A673 (cell line): ENCODE measurements around the gene TOMT. TPM values are rescaled to one million over a fixed set of nuclear protein-coding genes. Genes with fewer than 3 reads are reported as not detected.

Experiments
- BruUV-seq: library from RNA; stranded (reverse); fragments of 400-500 nt; replicated peaks from 2 replicates; lab custom pipeline; 2021; lab: Mats Ljungman, UMichigan
- CTCF ChIA-PET: fragments of 300-600 bp; sonication (Branson Sonifier 250); formaldehyde crosslinking; loops from one replicate; lab custom pipeline; 2022; ENCODE audit warnings: antibody characterized with exemption; lab: Charles Lee
- POLR2A ChIA-PET: fragments of 300-600 bp; sonication (Branson Sonifier 250); formaldehyde crosslinking; loops from one replicate; lab custom pipeline; 2022; ENCODE audit warnings: antibody characterized with exemption; ENCODE audit not compliant: low non-redundant PET; lab: Charles Lee
- DNase-seq: peaks from one replicate; pipeline ENCODE4 v3.0.0-alpha.2; 2015; ENCODE audit warnings: low spot score
- H3K27ac ChIP-seq: fragments of 200-600 bp; sonication (generic); 2 replicates; pipeline ENCODE4 v1.5.1; 2016; ENCODE audit warnings: mixed run types, low read depth, mild to moderate bottlenecking, mixed read lengths, antibody characterized with exemption, low read length; ENCODE audit not compliant: poor library complexity, severe bottlenecking
- H3K27me3 ChIP-seq: fragments of 200-600 bp; sonication (generic); replicated peaks from 2 replicates; pipeline ENCODE4 v1.6.1; 2017; ENCODE audit warnings: mixed run types, low read depth, mild to moderate bottlenecking, mixed read lengths, antibody characterized with exemption, low read length; ENCODE audit not compliant: insufficient read depth, poor library complexity
- H3K36me3 ChIP-seq: fragments of 200-600 bp; sonication (generic); 2 replicates; pipeline ENCODE4 v1.6.1; 2016; ENCODE audit warnings: mixed run types, mild to moderate bottlenecking, mixed read lengths, antibody characterized with exemption, low read length; ENCODE audit not compliant: insufficient read depth, poor library complexity, severe bottlenecking
- H3K4me1 ChIP-seq: fragments of 200-600 bp; sonication (generic); 2 replicates; pipeline ENCODE4 v1.6.1; 2017; ENCODE audit warnings: mixed run types, mild to moderate bottlenecking, mixed read lengths, antibody characterized with exemption, low read length; ENCODE audit not compliant: insufficient read depth, poor library complexity, severe bottlenecking
- H3K4me3 ChIP-seq: fragments of 200-600 bp; sonication (generic); 2 replicates; pipeline ENCODE4 v1.5.1; 2016; ENCODE audit warnings: low read depth, mixed run types, mild to moderate bottlenecking, mixed read lengths, low read length; ENCODE audit not compliant: poor library complexity, severe bottlenecking
- H3K9me3 ChIP-seq: fragments of 200-600 bp; sonication (generic); 2 replicates; pipeline ENCODE4 v1.6.1; 2016; ENCODE audit warnings: mixed run types, low read depth, mild to moderate bottlenecking, mixed read lengths, antibody characterized with exemption, low read length; ENCODE audit not compliant: poor library complexity, severe bottlenecking
- EZH2 ChIP-seq: fragments of 200-600 bp; sonication (generic); IDR thresholded peaks from 2 replicates; pipeline ENCODE4 v1.6.1; 2017; ENCODE audit warnings: borderline replicate concordance, low read depth, mild to moderate bottlenecking, mixed read lengths, antibody characterized with exemption, low read length; ENCODE audit not compliant: poor library complexity, severe bottlenecking
- intact Hi-C: fragments of 100-400 bp; cut with micrococcal nuclease; formaldehyde crosslinking; loops from one replicate; pipeline ENCODE4 v1.10.0; 2022; ENCODE audit not compliant: unreplicated experiment
- total RNA-seq: library from RNA; stranded (reverse); gene quantifications from 2 replicates; pipeline ENCODE4 v1.2.3, GENCODE V29; 2021
- TF ChIP-seq, protein P1 (sequence below): fragments of 300-800, 200-600 bp; sonication (generic); conservative IDR thresholded peaks from 2 replicates; pipeline ENCODE4 v1.5.1; 2017; ENCODE audit warnings: low read depth, mild to moderate bottlenecking, antibody characterized with exemption, low read length, moderate library complexity, mixed read lengths

The TOMT gene
- total RNA-seq, 1 experiment from 2014 or later: not detected

DNA sequence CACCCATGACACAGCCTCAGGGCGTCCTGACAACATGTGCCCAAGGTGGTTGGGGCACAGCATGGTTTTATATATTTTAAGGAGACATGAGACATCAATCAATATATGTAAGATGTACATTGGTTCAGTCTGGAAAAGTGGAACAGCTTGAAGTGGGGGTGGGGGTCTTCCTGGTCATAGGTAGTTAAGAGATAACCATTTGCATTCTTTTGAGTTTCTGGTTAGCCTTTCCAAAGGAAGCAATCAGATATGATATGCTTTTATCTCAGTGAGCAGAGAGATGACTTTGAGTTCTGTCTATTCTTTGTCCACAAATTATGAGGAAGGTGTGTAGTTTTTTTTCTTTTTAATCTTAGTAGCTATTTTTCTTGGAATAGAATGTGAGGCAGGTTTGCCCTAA is 16.9 kb downstream of the TOMT start:
- no peak overlapping the region for H3K4me3 ChIP-seq
- no TSS peak for BruUV-seq

DNA sequence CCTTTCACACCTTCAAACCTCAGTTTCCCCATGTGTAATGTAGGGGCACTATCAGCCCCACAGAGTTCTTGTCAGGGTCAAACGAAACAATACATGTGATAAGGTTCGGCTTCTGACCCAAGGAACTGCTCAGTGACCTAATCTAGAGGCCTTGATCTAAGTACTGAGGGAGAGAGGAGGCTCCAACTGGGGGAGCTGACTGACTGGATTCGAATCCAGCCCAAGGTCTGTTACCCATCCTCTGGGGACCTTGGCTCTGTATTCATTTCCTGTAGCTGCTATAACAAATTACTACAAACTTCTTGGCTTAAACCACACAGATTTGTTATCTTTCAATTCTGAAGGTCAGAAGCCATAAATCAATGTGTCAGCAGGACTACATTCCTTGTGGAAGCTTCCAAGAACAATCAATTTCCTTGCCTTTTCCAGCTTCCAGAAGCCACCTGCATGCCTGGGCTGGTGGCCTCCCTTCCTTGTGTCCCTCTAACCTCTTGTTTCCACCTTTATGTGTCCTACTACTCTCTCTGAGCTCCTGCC is 17.5 kb downstream of the TOMT start:
- H3K4me3 ChIP-seq: no peak overlapping the region
- H3K36me3 ChIP-seq: no peaks in the 10 kb centered on the region
- DNase-seq: no peak
- H3K9me3 ChIP-seq: peaks cover 11% of the 10 kb centered on the region
- TF ChIP-seq, protein P1, sequence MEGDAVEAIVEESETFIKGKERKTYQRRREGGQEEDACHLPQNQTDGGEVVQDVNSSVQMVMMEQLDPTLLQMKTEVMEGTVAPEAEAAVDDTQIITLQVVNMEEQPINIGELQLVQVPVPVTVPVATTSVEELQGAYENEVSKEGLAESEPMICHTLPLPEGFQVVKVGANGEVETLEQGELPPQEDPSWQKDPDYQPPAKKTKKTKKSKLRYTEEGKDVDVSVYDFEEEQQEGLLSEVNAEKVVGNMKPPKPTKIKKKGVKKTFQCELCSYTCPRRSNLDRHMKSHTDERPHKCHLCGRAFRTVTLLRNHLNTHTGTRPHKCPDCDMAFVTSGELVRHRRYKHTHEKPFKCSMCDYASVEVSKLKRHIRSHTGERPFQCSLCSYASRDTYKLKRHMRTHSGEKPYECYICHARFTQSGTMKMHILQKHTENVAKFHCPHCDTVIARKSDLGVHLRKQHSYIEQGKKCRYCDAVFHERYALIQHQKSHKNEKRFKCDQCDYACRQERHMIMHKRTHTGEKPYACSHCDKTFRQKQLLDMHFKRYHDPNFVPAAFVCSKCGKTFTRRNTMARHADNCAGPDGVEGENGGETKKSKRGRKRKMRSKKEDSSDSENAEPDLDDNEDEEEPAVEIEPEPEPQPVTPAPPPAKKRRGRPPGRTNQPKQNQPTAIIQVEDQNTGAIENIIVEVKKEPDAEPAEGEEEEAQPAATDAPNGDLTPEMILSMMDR: no peak
- no TSS peak for BruUV-seq
- ChIA-PET POLR2A (interaction anchor here (0.7 kb wide), 1 partner anchor 26 kb away, joined by 3 read pairs; no protein-coding TSS in a partner anchor), CTCF (no interaction called here)
- H3K4me1 ChIP-seq: no peaks in the 10 kb centered on the region
- no peaks in the 10 kb centered on the region for H3K27me3 ChIP-seq
- intact Hi-C loops: no loop called here
- no peak overlapping the region for H3K27ac ChIP-seq

More for the DNA sequence above, 16.9 kb downstream of the TOMT start:
- DNase-seq: no peak
- Histone ChIP-seq H3K27me3 (no peaks in the 10 kb centered on the region), H3K27ac (no peak overlapping the region), H3K9me3 (peaks cover 6% of the 10 kb centered on the region), H3K4me1 (no peaks in the 10 kb centered on the region), H3K36me3 (no peaks in the 10 kb centered on the region)
- TF ChIP-seq, protein P1: no peak
- no peak for TF ChIP-seq EZH2
- POLR2A ChIA-PET: no interaction called here
- intact Hi-C loops: no loop called here
- CTCF ChIA-PET: no interaction called here

- ChIA-PET CTCF (no interaction called here), POLR2A (interaction anchor here (0.7 kb wide), 1 partner anchor 25 kb away, joined by 3 read pairs; no protein-coding TSS in a partner anchor)
- Histone ChIP-seq H3K9me3 (peaks cover 19% of the 10 kb centered on the region), H3K4me3 (no peak overlapping the region), H3K27ac (no peak overlapping the region), H3K27me3 (no peaks in the 10 kb centered on the region), H3K36me3 (no peaks in the 10 kb centered on the region), H3K4me1 (no peaks in the 10 kb centered on the region)
- no TSS peak for BruUV-seq
- DNase-seq: no peak
- TF ChIP-seq, protein P1: no peak
- TF ChIP-seq EZH2: no peak
- intact Hi-C loops: no loop called here
These were observed 18.3 kb downstream of the TOMT start for GRCh38 chr11:72124046-72124445.
